WTC11 (cell line): ENCODE results near the gene RFWD3.

Experiments used
- CBFB ChIP-seq: sonication (generic); formaldehyde crosslinking; IDR thresholded peaks from 2 replicates; pipeline ENCODE4 v1.8.1; 2022; ENCODE audit warnings: mild to moderate bottlenecking, low read depth, missing genetic modification reagents
- ESRRA ChIP-seq: sonication (generic); formaldehyde crosslinking; IDR thresholded peaks from 2 replicates; pipeline ENCODE4 v1.8.1; 2022; ENCODE audit warnings: mild to moderate bottlenecking, missing genetic modification reagents, borderline replicate concordance
- FOXJ3 ChIP-seq: sonication (generic); formaldehyde crosslinking; IDR thresholded peaks from 2 replicates; pipeline ENCODE4 v1.9.0; 2021; ENCODE audit warnings: missing genetic modification reagents, mild to moderate bottlenecking, borderline replicate concordance
- RELA ChIP-seq: sonication (generic); formaldehyde crosslinking; IDR thresholded peaks from 2 replicates; pipeline ENCODE4 v1.8.1; 2022; ENCODE audit warnings: missing genetic modification reagents, mild to moderate bottlenecking, borderline replicate concordance
- ZNF317 ChIP-seq: sonication (generic); formaldehyde crosslinking; IDR thresholded peaks from 2 replicates; pipeline ENCODE4 v1.8.1; 2023; ENCODE audit warnings: low read depth, mild to moderate bottlenecking, moderate library complexity, missing genetic modification reagents, borderline replicate concordance
- TF ChIP-seq, protein P1 (sequence below): sonication (generic); formaldehyde crosslinking; IDR thresholded peaks from 2 replicates; pipeline ENCODE4 v1.8.0; 2022; ENCODE audit warnings: mild to moderate bottlenecking, missing genetic modification reagents
- TF ChIP-seq, protein P2 (sequence below): fragments of 200-600 bp; IDR thresholded peaks from 2 replicates; pipeline ENCODE4 v1.8.0; 2022; ENCODE audit warnings: antibody characterized with exemption
- TF ChIP-seq, protein P3 (sequence below): sonication (generic); formaldehyde crosslinking; IDR thresholded peaks from 2 replicates; pipeline ENCODE4 v1.8.1; 2023; ENCODE audit warnings: mild to moderate bottlenecking, missing genetic modification reagents, moderate library complexity
- TF ChIP-seq, protein P4 (sequence below): sonication (generic); formaldehyde crosslinking; conservative IDR thresholded peaks from 2 replicates; pipeline ENCODE4 v1.8.1; 2022; ENCODE audit warnings: mild to moderate bottlenecking, missing genetic modification reagents
- TF ChIP-seq, protein P5 (sequence below): sonication (generic); formaldehyde crosslinking; IDR thresholded peaks from 2 replicates; pipeline ENCODE4 v1.8.0; 2022; ENCODE audit warnings: missing genetic modification reagents
- TF ChIP-seq, protein P6 (sequence below): sonication (generic); formaldehyde crosslinking; IDR thresholded peaks from 2 replicates; pipeline ENCODE4 v1.8.0; 2022; ENCODE audit warnings: mild to moderate bottlenecking, missing genetic modification reagents

DNA sequence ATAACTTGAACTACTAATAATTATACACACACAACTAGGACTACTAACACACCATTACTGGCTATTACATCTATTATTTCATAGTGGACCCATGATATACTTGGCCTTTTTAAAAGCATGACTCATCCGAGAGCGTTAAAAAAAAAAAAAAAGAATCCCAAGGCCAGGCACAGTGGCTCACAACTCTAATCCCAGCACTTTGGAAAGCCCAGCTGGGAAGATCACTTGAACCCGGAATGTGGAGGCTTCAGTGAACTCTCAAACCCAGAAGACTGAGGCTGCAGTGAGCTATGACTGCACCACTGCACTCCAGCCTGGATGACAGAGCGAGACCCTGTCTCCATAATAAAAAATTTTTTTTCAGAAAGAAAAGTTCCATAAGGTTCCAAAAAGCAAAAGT lies 62.8 kb downstream of the RFWD3 start:
- TF ChIP-seq, protein P1, sequence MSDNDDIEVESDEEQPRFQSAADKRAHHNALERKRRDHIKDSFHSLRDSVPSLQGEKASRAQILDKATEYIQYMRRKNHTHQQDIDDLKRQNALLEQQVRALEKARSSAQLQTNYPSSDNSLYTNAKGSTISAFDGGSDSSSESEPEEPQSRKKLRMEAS (CRISPR knock-in tag) = no peak
- TF ChIP-seq, protein P2, sequence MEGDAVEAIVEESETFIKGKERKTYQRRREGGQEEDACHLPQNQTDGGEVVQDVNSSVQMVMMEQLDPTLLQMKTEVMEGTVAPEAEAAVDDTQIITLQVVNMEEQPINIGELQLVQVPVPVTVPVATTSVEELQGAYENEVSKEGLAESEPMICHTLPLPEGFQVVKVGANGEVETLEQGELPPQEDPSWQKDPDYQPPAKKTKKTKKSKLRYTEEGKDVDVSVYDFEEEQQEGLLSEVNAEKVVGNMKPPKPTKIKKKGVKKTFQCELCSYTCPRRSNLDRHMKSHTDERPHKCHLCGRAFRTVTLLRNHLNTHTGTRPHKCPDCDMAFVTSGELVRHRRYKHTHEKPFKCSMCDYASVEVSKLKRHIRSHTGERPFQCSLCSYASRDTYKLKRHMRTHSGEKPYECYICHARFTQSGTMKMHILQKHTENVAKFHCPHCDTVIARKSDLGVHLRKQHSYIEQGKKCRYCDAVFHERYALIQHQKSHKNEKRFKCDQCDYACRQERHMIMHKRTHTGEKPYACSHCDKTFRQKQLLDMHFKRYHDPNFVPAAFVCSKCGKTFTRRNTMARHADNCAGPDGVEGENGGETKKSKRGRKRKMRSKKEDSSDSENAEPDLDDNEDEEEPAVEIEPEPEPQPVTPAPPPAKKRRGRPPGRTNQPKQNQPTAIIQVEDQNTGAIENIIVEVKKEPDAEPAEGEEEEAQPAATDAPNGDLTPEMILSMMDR = no peak
- no peak for TF ChIP-seq ZNF317 (CRISPR knock-in tag)
- TF ChIP-seq, protein P3, sequence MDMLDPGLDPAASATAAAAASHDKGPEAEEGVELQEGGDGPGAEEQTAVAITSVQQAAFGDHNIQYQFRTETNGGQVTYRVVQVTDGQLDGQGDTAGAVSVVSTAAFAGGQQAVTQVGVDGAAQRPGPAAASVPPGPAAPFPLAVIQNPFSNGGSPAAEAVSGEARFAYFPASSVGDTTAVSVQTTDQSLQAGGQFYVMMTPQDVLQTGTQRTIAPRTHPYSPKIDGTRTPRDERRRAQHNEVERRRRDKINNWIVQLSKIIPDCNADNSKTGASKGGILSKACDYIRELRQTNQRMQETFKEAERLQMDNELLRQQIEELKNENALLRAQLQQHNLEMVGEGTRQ (CRISPR knock-in tag) = no peak
- TF ChIP-seq, protein P4, sequence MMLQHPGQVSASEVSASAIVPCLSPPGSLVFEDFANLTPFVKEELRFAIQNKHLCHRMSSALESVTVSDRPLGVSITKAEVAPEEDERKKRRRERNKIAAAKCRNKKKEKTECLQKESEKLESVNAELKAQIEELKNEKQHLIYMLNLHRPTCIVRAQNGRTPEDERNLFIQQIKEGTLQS = no peak
- TF ChIP-seq FOXJ3 (CRISPR knock-in tag) = no peak
- TF ChIP-seq ESRRA (CRISPR knock-in tag) = no peak
- no peak for TF ChIP-seq RELA
- TF ChIP-seq CBFB (CRISPR knock-in tag) = no peak
- TF ChIP-seq, protein P5, sequence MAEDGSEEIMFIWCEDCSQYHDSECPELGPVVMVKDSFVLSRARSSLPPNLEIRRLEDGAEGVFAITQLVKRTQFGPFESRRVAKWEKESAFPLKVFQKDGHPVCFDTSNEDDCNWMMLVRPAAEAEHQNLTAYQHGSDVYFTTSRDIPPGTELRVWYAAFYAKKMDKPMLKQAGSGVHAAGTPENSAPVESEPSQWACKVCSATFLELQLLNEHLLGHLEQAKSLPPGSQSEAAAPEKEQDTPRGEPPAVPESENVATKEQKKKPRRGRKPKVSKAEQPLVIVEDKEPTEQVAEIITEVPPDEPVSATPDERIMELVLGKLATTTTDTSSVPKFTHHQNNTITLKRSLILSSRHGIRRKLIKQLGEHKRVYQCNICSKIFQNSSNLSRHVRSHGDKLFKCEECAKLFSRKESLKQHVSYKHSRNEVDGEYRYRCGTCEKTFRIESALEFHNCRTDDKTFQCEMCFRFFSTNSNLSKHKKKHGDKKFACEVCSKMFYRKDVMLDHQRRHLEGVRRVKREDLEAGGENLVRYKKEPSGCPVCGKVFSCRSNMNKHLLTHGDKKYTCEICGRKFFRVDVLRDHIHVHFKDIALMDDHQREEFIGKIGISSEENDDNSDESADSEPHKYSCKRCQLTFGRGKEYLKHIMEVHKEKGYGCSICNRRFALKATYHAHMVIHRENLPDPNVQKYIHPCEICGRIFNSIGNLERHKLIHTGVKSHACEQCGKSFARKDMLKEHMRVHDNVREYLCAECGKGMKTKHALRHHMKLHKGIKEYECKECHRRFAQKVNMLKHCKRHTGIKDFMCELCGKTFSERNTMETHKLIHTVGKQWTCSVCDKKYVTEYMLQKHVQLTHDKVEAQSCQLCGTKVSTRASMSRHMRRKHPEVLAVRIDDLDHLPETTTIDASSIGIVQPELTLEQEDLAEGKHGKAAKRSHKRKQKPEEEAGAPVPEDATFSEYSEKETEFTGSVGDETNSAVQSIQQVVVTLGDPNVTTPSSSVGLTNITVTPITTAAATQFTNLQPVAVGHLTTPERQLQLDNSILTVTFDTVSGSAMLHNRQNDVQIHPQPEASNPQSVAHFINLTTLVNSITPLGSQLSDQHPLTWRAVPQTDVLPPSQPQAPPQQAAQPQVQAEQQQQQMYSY = no peak
- TF ChIP-seq, protein P6, sequence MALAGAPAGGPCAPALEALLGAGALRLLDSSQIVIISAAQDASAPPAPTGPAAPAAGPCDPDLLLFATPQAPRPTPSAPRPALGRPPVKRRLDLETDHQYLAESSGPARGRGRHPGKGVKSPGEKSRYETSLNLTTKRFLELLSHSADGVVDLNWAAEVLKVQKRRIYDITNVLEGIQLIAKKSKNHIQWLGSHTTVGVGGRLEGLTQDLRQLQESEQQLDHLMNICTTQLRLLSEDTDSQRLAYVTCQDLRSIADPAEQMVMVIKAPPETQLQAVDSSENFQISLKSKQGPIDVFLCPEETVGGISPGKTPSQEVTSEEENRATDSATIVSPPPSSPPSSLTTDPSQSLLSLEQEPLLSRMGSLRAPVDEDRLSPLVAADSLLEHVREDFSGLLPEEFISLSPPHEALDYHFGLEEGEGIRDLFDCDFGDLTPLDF (CRISPR knock-in tag) = no peak
